HCT116 (cell line): ENCODE data around the gene NOXRED1. TPM values are rescaled to one million over a fixed set of nuclear protein-coding genes. Genes with fewer than 3 reads are reported as not detected.

Experiments used
- ATAC-seq: fragments of 200-7000 bp; cut with Tn5 transposase; 2 replicates; pipeline ENCODE4 v1.9.1; 2020; ENCODE audit warnings: mild to moderate bottlenecking, moderate library complexity
- BruUV-seq: library from RNA; stranded (reverse); fragments of 400-500 nt; replicated peaks from 2 replicates; lab custom pipeline; 2021; lab: Mats Ljungman, UMichigan
- CTCF ChIA-PET: fragments of 300-600 bp; sonication (Branson Sonifier 250); formaldehyde crosslinking; loops from one replicate; lab custom pipeline; 2021; ENCODE audit warnings: antibody characterized with exemption; lab: Charles Lee
- POLR2A ChIA-PET: fragments of 300-600, 350-600 bp; sonication (Branson Sonifier 250); formaldehyde crosslinking; loops from one replicate; lab custom pipeline; 2021; ENCODE audit warnings: antibody characterized with exemption; lab: Charles Lee
- RAD21 ChIA-PET, 2 experiments: fragments of 300-600 bp; sonication (Branson Sonifier 250); formaldehyde crosslinking; loops; one replicate each; lab custom pipeline; 2023; ENCODE audit warnings: low total read pairs in 2 of 2; ENCODE audit not compliant: uncharacterized antibody in 2 of 2, unreplicated experiment in 2 of 2, low non-redundant PET in 1 of 2; lab: Charles Lee
- DNase-seq: peaks from one replicate; pipeline ENCODE4 v3.0.0-alpha.2; 2010; ENCODE audit warnings: low read depth, low spot score
- H2AFZ ChIP-seq: fragments of 200-600 bp; shearing (Covaris generic), sonication (generic); 2 replicates; pipeline ENCODE4 v1.6.1; 2017; ENCODE audit warnings: low read depth, mixed run types, mixed read lengths, antibody characterized with exemption, low read length; ENCODE audit not compliant: poor library complexity, severe bottlenecking
- H3K27ac ChIP-seq: 2 replicates; pipeline ENCODE4 v1.5.1; 2012; ENCODE audit warnings: low read depth, low read length
- H3K27me3 ChIP-seq: fragments of 200-600 bp; sonication (generic); 2 replicates; pipeline ENCODE4 v1.6.1; 2016; ENCODE audit warnings: mixed run types, low read length, mixed read lengths; ENCODE audit not compliant: insufficient read depth
- H3K36me3 ChIP-seq, 2 experiments: fragments of 200-500 bp in 1 of 2; fragments of 200-600 bp in 1 of 2; sonication (Bioruptor generic) in 1 of 2; sonication (generic) in 1 of 2; 2 replicates each; pipeline versions ENCODE4 v1.5.1 to v1.6.1; 2014 to 2016; ENCODE audit warnings: low read length in 2 of 2, inconsistent platforms in 1 of 2, mixed read lengths in 1 of 2, mixed run types in 1 of 2; ENCODE audit not compliant: insufficient read depth in 2 of 2, control insufficient read depth in 1 of 2
- H3K4me1 ChIP-seq, 2 experiments: fragments of 200-600 bp in 1 of 2; sonication (generic) in 1 of 2; 2 replicates each; pipeline versions ENCODE4 v1.5.1 to v1.6.1; 2012 to 2017; ENCODE audit warnings: low read length in 2 of 2, inconsistent platforms in 1 of 2, mild to moderate bottlenecking in 1 of 2, mixed read lengths in 1 of 2, mixed run types in 1 of 2, moderate library complexity in 1 of 2; ENCODE audit not compliant: insufficient read depth in 2 of 2, control insufficient read depth in 1 of 2
- H3K4me2 ChIP-seq: fragments of 200-600 bp; sonication (generic); 2 replicates; pipeline ENCODE4 v1.6.1; 2017; ENCODE audit warnings: mixed run types, low read length, mixed read lengths
- H3K4me3 ChIP-seq, 2 experiments: fragments of 200-600 bp in 1 of 2; sonication (generic) in 1 of 2; replicated peaks in 1 of 2; 2 replicates each; pipeline ENCODE4 v1.5.1; 2011 to 2016; ENCODE audit warnings: low read length in 2 of 2, control low read depth in 1 of 2, low read depth in 1 of 2, mild to moderate bottlenecking in 1 of 2, mixed read lengths in 1 of 2, mixed run types in 1 of 2
- H3K79me2 ChIP-seq: fragments of 200-600 bp; sonication (generic); 2 replicates; pipeline ENCODE4 v1.6.1; 2017; ENCODE audit warnings: mild to moderate bottlenecking, mixed run types, low read length, moderate library complexity, mixed read lengths; ENCODE audit not compliant: insufficient read depth
- H3K9ac ChIP-seq: fragments of 200-600 bp; sonication (generic); 2 replicates; pipeline ENCODE4 v1.6.1; 2016; ENCODE audit warnings: low read length, mixed read lengths
- H3K9me2 ChIP-seq: fragments of 200-600 bp; sonication (generic), shearing (Covaris generic); 2 replicates; pipeline ENCODE4 v1.6.1; 2017; ENCODE audit warnings: mixed run types, mild to moderate bottlenecking, moderate library complexity; ENCODE audit not compliant: insufficient read depth
- H3K9me3 ChIP-seq, 2 experiments: fragments of 200-500 bp in 1 of 2; fragments of 200-600 bp in 1 of 2; sonication (Bioruptor generic) in 1 of 2; sonication (generic) in 1 of 2; 2 replicates each; pipeline ENCODE4 v1.6.1; 2014 to 2017; ENCODE audit warnings: low read length in 2 of 2, mixed read lengths in 2 of 2, inconsistent platforms in 1 of 2, low read depth in 1 of 2, mild to moderate bottlenecking in 1 of 2, mixed run types in 1 of 2, moderate library complexity in 1 of 2; ENCODE audit not compliant: control insufficient read depth in 1 of 2, insufficient read depth in 1 of 2
- H4K20me1 ChIP-seq: fragments of 200-600 bp; sonication (generic), shearing (Covaris generic); 2 replicates; pipeline ENCODE4 v1.6.1; 2017; ENCODE audit warnings: mixed run types, mild to moderate bottlenecking, moderate library complexity; ENCODE audit not compliant: insufficient read depth
- EZH2phosphoT487 ChIP-seq: fragments of 200-600 bp; IDR thresholded peaks from 2 replicates; pipeline ENCODE4 v1.6.1; 2018; ENCODE audit warnings: antibody characterized with exemption, borderline replicate concordance
- FOSL1 ChIP-seq: IDR thresholded peaks from 2 replicates; pipeline ENCODE4 v1.6.1; 2012; ENCODE audit warnings: low read depth
- JUND ChIP-seq: IDR thresholded peaks from 2 replicates; pipeline ENCODE4 v1.6.1; 2012
- POLR2AphosphoS5 ChIP-seq: IDR thresholded peaks from 2 replicates; pipeline ENCODE4 v1.6.1; 2011; ENCODE audit warnings: mild to moderate bottlenecking, low read depth, low read length, moderate library complexity
- SP1 ChIP-seq: IDR thresholded peaks from 2 replicates; pipeline ENCODE4 v1.6.1; 2012; ENCODE audit warnings: low read depth
- YY1 ChIP-seq: IDR thresholded peaks from 2 replicates; pipeline ENCODE4 v1.6.1; 2011; ENCODE audit warnings: low read length, low read depth, moderate library complexity, mild to moderate bottlenecking; ENCODE audit not compliant: insufficient replicate concordance; ENCODE audit errors: extremely low read depth
- intact Hi-C: fragments of 100-400 bp; cut with micrococcal nuclease; formaldehyde crosslinking; loops from 2 replicates; pipeline ENCODE4 v1.10.0; 2022
- total RNA-seq: library from RNA; stranded (reverse); gene quantifications from one replicate; pipeline ENCODE4 v1.2.1, GENCODE V29; 2021; ENCODE audit not compliant: unreplicated experiment

Gene NOXRED1
- total RNA-seq, 1 experiment from 2014 or later = 0.66 TPM

GRCh38 chr14:77344377-77344996 lies 78.8 kb downstream of the NOXRED1 start:
- ChIA-PET RAD21 (no interaction called here), CTCF (no interaction called here), POLR2A (no interaction called here)
- Histone ChIP-seq H3K4me1 (no peaks in the 10 kb centered on the region), H3K36me3 (peaks cover under 1 to 10% of the 10 kb centered on the region in 2 experiments; a peak in 1 of 4 replicates), H3K9ac (no peak overlapping the region), H3K79me2 (no peaks in the 10 kb centered on the region), H3K9me2 (no peaks in the 10 kb centered on the region), H3K27me3 (no peaks in the 10 kb centered on the region), H3K27ac (no peak overlapping the region), H2AFZ (no peak overlapping the region), H4K20me1 (no peaks in the 10 kb centered on the region), H3K4me2 (no peak overlapping the region), H3K9me3 (no peaks in the 10 kb centered on the region), H3K4me3 (no peak overlapping the region)
- DNase-seq (no peak), ATAC-seq (no peak)
- no peak for TF ChIP-seq POLR2AphosphoS5
- no peak for TF ChIP-seq SP1
- TF ChIP-seq YY1 = no peak
- no peak for TF ChIP-seq FOSL1
- no peak for TF ChIP-seq JUND
- TF ChIP-seq EZH2phosphoT487 = no peak
- intact Hi-C loops = no loop called here
- no TSS peak for BruUV-seq

Other genes with a start within 250 kb of the NOXRED1 start
- gene TMEM63C, start 241.7 kb downstream of the NOXRED1 start, total RNA-seq = 5.7 TPM
- not detected for gene NGB, start 152.3 kb downstream of the NOXRED1 start, total RNA-seq
- gene POMT2, start 102.6 kb downstream of the NOXRED1 start, total RNA-seq = 30.2 TPM
- 30.4 TPM for gene GSTZ1, start 102.5 kb downstream of the NOXRED1 start, total RNA-seq
- gene TMED8, start 46.4 kb downstream of the NOXRED1 start, total RNA-seq = 21.2 TPM
- 1.9 TPM for gene SAMD15, start 46.1 kb downstream of the NOXRED1 start, total RNA-seq
- 16.8 TPM for gene VIPAS39, start 34.1 kb upstream of the NOXRED1 start, total RNA-seq
- 222 TPM for gene AHSA1, start 34.6 kb upstream of the NOXRED1 start, total RNA-seq
- not detected for gene ISM2, start 75.3 kb upstream of the NOXRED1 start, total RNA-seq
- gene SPTLC2, start 193.1 kb upstream of the NOXRED1 start, total RNA-seq = 44.7 TPM